Memory B cell (primary cell): Measurements from ENCODE around the gene MISP3.
A peak's percentile ranks its signal among the peaks of the same experiment; 100 is the strongest.
"Not testable (repeated sequence)": the region's sequence is repeated elsewhere in the genome, so short reads cannot be mapped to it uniquely, and the experiment has no call there.

Experiments
- ATAC-seq: fragments of 150-1000 bp; cut with Tn5 transposase; 2 replicates; pipeline ENCODE4 v1.10.0; 2021; ENCODE audit warnings: low read depth, mild to moderate bottlenecking, moderate library complexity
- DNase-seq, 2 donors: peaks; one replicate each; pipeline ENCODE4 v3.0.0; 2022; ENCODE audit warnings: low spot score in 2 of 2
- H3K27ac Mint-ChIP-seq: one replicate; pipeline ENCODE4 v1.8.0; 2022; ENCODE audit warnings: mild to moderate bottlenecking, moderate library complexity, mixed read lengths
- H3K27me3 Mint-ChIP-seq: one replicate; pipeline ENCODE4 v1.8.0; 2022; ENCODE audit warnings: mixed read lengths
- H3K36me3 Mint-ChIP-seq: one replicate; pipeline ENCODE4 v1.8.0; 2022; ENCODE audit warnings: mild to moderate bottlenecking, mixed read lengths
- H3K4me1 Mint-ChIP-seq: one replicate; pipeline ENCODE4 v1.8.0; 2022; ENCODE audit warnings: mixed read lengths
- H3K4me3 Mint-ChIP-seq: one replicate; pipeline ENCODE4 v1.8.0; 2022; ENCODE audit warnings: mild to moderate bottlenecking, moderate library complexity, mixed read lengths
- H3K9me3 Mint-ChIP-seq: one replicate; pipeline ENCODE4 v1.8.0; 2022; ENCODE audit warnings: mixed read lengths

Gene MISP3

DNA sequence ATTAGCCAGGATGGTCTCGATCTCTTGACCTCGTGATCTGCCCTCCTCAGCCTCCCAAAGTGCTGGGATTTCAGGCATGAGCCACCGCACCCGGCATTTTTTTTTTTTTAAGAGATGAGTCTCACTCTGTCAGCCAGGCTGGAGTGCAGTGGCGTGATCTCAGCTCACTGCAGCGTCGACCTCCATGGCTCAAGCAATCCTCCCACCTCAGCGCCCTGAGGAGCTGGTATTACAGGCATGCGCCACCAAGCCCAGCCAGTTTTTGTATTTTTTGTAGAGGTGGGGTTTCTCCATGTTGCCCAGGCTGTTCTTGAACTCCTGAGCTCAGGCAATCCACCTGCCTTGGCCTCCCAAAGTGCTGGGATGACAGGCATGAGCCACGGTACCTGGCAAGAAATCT lies 24.7 kb upstream of the MISP3 start:
- H3K27ac Mint-ChIP-seq, ATAC-seq: not testable (repeated sequence)

DNA sequence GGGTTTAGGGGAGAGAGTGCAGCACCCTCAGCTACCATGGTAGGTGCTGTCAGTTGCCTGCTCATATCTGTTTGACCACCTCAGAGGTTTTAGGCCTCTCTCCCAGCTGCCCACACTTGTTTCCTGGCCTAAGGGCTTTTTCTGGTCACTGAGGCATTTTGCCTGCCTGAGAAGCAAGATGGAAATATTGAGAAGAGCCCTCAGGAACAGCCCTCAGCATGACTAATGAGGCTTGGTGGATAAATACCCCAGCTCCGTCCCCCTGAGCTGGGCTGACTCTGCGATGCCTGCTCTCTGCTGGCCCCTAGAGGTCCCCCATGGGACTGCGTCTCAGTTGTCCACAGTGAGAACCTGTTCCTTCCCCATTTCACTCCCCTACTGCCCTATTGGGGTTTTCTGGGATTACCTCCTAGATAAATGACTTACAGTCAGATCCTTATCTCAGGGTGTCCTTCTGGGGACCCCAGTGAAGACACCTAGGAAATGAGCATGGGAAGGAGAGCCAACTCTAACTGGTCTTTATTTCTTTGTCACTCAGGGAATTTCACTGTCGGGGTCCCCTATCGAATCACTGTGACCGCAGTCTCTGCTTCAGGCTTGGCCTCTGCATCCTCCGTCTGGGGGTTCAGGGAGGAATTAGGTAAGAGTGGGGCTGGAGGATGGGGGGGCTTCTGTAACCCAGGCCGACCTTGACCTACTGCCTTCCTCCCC lies 24.0 kb upstream of the MISP3 start:
- H3K36me3 Mint-ChIP-seq, result peaks cover 35% of the 10 kb centered on the region
- H3K27ac Mint-ChIP-seq, result no peak overlapping the region
- no peaks in the 10 kb centered on the region for H3K9me3 Mint-ChIP-seq
- H3K27me3 Mint-ChIP-seq, result no peaks in the 10 kb centered on the region
- no peak overlapping the region for H3K4me3 Mint-ChIP-seq
- H3K4me1 Mint-ChIP-seq, result no peaks in the 10 kb centered on the region
- DNase-seq, result peak; percentile 76 to 83
- ATAC-seq, result peak; percentile 91

More for the DNA sequence above, 24.7 kb upstream of the MISP3 start:
- not testable (repeated sequence) for H3K9me3 Mint-ChIP-seq, DNase-seq, H3K4me1 Mint-ChIP-seq, H3K27me3 Mint-ChIP-seq, H3K4me3 Mint-ChIP-seq
- peaks cover 36% of the 10 kb centered on the region for H3K36me3 Mint-ChIP-seq

GRCh38 chr19:14050512-14050911 lies 22.1 kb upstream of the MISP3 start:
- Mint-ChIP-seq H3K27me3 (no peaks in the 10 kb centered on the region), H3K9me3 (no peaks in the 10 kb centered on the region), H3K4me1 (peaks cover 7% of the 10 kb centered on the region), H3K4me3 (no peak overlapping the region), H3K36me3 (peaks cover 41% of the 10 kb centered on the region), H3K27ac (no peak overlapping the region)
- DNase-seq (no peak), ATAC-seq (no peak)

- not testable (repeated sequence) for DNase-seq, ATAC-seq, H3K27me3 Mint-ChIP-seq, H3K4me1 Mint-ChIP-seq, H3K4me3 Mint-ChIP-seq, H3K27ac Mint-ChIP-seq, H3K9me3 Mint-ChIP-seq
- H3K36me3 Mint-ChIP-seq, result peaks cover 39% of the 10 kb centered on the region
Observed at GRCh38 chr19:14050961-14051360, 21.6 kb upstream of the MISP3 start.

DNA sequence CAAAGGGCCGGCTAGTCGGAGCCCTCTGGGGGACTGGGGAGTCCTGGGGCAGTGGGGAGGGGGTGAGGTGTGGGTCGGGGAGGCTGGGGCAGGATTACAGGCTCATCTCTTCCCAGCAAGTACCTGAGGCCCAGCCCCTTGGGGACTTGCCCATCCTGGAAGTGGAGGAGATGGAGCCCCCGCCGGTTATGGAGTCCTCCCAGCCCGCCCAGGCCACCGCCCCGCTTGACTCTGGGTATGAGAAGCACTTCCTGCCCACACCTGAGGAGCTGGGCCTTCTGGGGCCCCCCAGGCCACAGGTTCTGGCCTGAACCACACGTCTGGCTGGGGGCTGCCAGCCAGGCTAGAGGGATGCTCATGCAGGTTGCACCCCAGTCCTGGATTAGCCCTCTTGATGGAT lies 20.6 kb upstream of the MISP3 start:
- peaks cover 39% of the 10 kb centered on the region for H3K36me3 Mint-ChIP-seq
- peaks cover 3% of the 10 kb centered on the region for H3K27me3 Mint-ChIP-seq

GRCh38 chr19:14052470-14052869 lies 20.1 kb upstream of the MISP3 start:
- H3K4me1 Mint-ChIP-seq, result peaks cover 7% of the 10 kb centered on the region
- no peak overlapping the region for H3K27ac Mint-ChIP-seq
- H3K9me3 Mint-ChIP-seq, result no peaks in the 10 kb centered on the region
- ATAC-seq (no peak), DNase-seq (no peak)
- peaks cover 39% of the 10 kb centered on the region for H3K36me3 Mint-ChIP-seq
- no peak overlapping the region for H3K4me3 Mint-ChIP-seq
- peaks cover 4% of the 10 kb centered on the region for H3K27me3 Mint-ChIP-seq

More for the DNA sequence above, 20.6 kb upstream of the MISP3 start:
- Mint-ChIP-seq H3K9me3 (no peaks in the 10 kb centered on the region), H3K4me3 (no peak overlapping the region), H3K4me1 (peaks cover 7% of the 10 kb centered on the region), H3K27ac (no peak overlapping the region)
- no peak for DNase-seq
- no peak for ATAC-seq

- H3K9me3 Mint-ChIP-seq, result no peaks in the 10 kb centered on the region
- H3K4me3 Mint-ChIP-seq, result no peak overlapping the region
- no peak for DNase-seq
- peaks cover 39% of the 10 kb centered on the region for H3K36me3 Mint-ChIP-seq
- no peak overlapping the region for H3K27ac Mint-ChIP-seq
- H3K4me1 Mint-ChIP-seq, result peaks cover 9% of the 10 kb centered on the region
- H3K27me3 Mint-ChIP-seq, result peaks cover 9% of the 10 kb centered on the region
- ATAC-seq, result no peak
Observed at GRCh38 chr19:14053032-14053431, 19.6 kb upstream of the MISP3 start.

DNA sequence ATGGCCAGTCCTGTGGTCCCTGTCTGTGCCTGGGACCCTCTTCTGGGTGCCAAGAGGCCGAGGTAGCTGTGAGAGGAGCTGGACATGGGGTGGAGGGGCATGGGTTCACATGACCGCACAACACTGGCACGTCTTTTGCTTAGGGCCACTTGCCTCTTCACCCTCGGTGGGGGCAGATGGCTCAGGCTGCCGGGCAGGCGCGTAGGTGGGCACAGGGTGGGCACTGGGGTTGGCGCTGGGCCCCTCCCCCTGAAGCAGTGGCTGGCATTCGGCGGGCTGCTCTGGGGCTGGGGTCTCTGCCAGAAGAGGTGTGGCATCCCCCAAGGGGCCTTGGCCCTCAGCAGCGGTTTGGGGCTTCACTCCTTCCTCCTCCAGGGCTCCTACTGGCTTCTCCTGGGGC lies 19.1 kb upstream of the MISP3 start:
- H3K27ac Mint-ChIP-seq, result no peak overlapping the region
- H3K4me1 Mint-ChIP-seq, result peaks cover 14% of the 10 kb centered on the region
- H3K36me3 Mint-ChIP-seq, result peaks cover 35% of the 10 kb centered on the region
- no peak for ATAC-seq
- peaks cover 13% of the 10 kb centered on the region for H3K27me3 Mint-ChIP-seq
- no peak overlapping the region for H3K4me3 Mint-ChIP-seq
- no peak for DNase-seq
- H3K9me3 Mint-ChIP-seq, result no peaks in the 10 kb centered on the region

DNA sequence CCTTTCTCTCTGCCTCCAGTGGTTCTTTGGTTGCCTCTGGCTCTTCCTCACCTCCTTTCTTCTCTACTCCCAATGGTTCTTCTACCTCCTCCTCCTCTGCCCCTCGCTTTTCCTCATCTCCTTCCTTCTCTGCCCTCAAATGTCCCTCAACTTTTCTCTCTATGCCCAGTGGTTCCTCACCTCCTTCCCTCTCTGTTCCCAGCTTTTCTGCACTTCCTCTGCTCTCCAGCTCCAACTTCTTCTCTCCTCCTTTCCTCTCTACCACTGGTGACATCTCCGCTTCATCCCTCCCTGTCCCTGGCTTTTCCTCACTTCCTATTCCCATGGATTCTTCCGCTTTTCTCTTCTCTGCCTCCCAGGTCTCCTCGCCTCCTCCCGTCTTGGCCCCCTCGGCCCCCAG lies 18.5 kb upstream of the MISP3 start:
- H3K9me3 Mint-ChIP-seq, result no peaks in the 10 kb centered on the region
- DNase-seq (no peak), ATAC-seq (no peak)
- peaks cover 33% of the 10 kb centered on the region for H3K36me3 Mint-ChIP-seq
- H3K27ac Mint-ChIP-seq, result peak overlapping the region; percentile 51
- no peak overlapping the region for H3K4me3 Mint-ChIP-seq
- H3K4me1 Mint-ChIP-seq, result peaks cover 20% of the 10 kb centered on the region
- peaks cover 19% of the 10 kb centered on the region for H3K27me3 Mint-ChIP-seq

GRCh38 chr19:14054721-14055120 lies 17.9 kb upstream of the MISP3 start:
- H3K9me3 Mint-ChIP-seq, result no peaks in the 10 kb centered on the region
- peaks cover 32% of the 10 kb centered on the region for H3K36me3 Mint-ChIP-seq
- ATAC-seq (no peak), DNase-seq (no peak)
- H3K4me1 Mint-ChIP-seq, result peaks cover 22% of the 10 kb centered on the region
- H3K27ac Mint-ChIP-seq, result no peak overlapping the region
- H3K4me3 Mint-ChIP-seq, result no peak overlapping the region
- H3K27me3 Mint-ChIP-seq, result peaks cover 21% of the 10 kb centered on the region

DNA sequence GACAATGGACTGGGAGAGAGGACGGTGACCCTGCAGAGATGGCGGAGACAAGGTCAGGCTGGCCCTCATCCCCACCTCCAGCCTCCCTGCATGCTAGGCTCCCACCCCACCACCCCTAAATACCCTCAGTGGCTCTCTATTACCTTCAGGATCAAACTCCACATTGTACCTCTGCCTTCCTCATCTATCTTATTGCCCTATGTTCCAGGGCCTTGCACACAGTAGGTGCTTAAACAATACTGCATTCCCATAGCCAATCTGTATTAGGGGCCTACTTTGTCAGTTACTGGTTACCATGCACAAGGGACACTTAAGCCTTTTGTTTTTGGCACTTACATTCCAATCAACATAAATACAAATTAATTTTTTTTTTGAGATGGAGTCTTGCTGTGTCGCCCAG lies 17.2 kb upstream of the MISP3 start:
- peaks cover 22% of the 10 kb centered on the region for H3K4me1 Mint-ChIP-seq
- H3K4me3 Mint-ChIP-seq, result no peak overlapping the region
- H3K27ac Mint-ChIP-seq, result no peak overlapping the region
- DNase-seq (no peak), ATAC-seq (no peak)
- peaks cover 27% of the 10 kb centered on the region for H3K36me3 Mint-ChIP-seq
- H3K9me3 Mint-ChIP-seq, result no peaks in the 10 kb centered on the region
- peaks cover 24% of the 10 kb centered on the region for H3K27me3 Mint-ChIP-seq

GRCh38 chr19:14056069-14056666 lies 16.4 kb upstream of the MISP3 start:
- Mint-ChIP-seq H3K9me3 (no peaks in the 10 kb centered on the region), H3K4me1 (peaks cover 22% of the 10 kb centered on the region), H3K27ac (no peak overlapping the region), H3K36me3 (peaks cover 22% of the 10 kb centered on the region), H3K27me3 (peaks cover 24% of the 10 kb centered on the region), H3K4me3 (no peak overlapping the region)
- DNase-seq (no peak), ATAC-seq (no peak)

- peak overlapping the region; percentile 34 for H3K4me3 Mint-ChIP-seq
- no peak overlapping the region for H3K27ac Mint-ChIP-seq
- H3K9me3 Mint-ChIP-seq, result no peaks in the 10 kb centered on the region
- peaks cover 26% of the 10 kb centered on the region for H3K27me3 Mint-ChIP-seq
- H3K36me3 Mint-ChIP-seq, result peaks cover 19% of the 10 kb centered on the region
- ATAC-seq (no peak), DNase-seq (no peak)
- peaks cover 22% of the 10 kb centered on the region for H3K4me1 Mint-ChIP-seq
Observed at GRCh38 chr19:14056741-14057356, 15.7 kb upstream of the MISP3 start.

- ATAC-seq, result no peak
- Mint-ChIP-seq H3K27me3 (peaks cover 28% of the 10 kb centered on the region), H3K9me3 (no peaks in the 10 kb centered on the region), H3K36me3 (peaks cover 9% of the 10 kb centered on the region), H3K27ac (no peak overlapping the region), H3K4me3 (peak overlapping the region; percentile 30), H3K4me1 (peaks cover 22% of the 10 kb centered on the region)
- no peak for DNase-seq
Observed at GRCh38 chr19:14058182-14059092, 14.1 kb upstream of the MISP3 start.
